Fibroblast of skin of abdomen (primary cell): ENCODE measurements around the gene RYR1.

ENCODE experiments used
- DNase-seq: peaks from one replicate; pipeline ENCODE4 v3.0.0-alpha.2; 2013

The RYR1 gene

GRCh38 chr19:38429055-38429810, 4.3 kb upstream of the RYR1 start:
- DNase-seq: no peak

GRCh38 chr19:38429811-38430156, 3.7 kb upstream of the RYR1 start:
- DNase-seq: no peak

GRCh38 chr19:38430931-38431330, 2.6 kb upstream of the RYR1 start:
- DNase-seq: no peak

GRCh38 chr19:38434549-38435051, 1.1 kb downstream of the RYR1 start:
- no peak for DNase-seq

- no peak for DNase-seq
These were observed 3.8 kb downstream of the RYR1 start for GRCh38 chr19:38437295-38437694.

GRCh38 chr19:38437917-38438316, 4.4 kb downstream of the RYR1 start:
- DNase-seq: no peak

- DNase-seq: no peak
These were observed 7.1 kb downstream of the RYR1 start for GRCh38 chr19:38440592-38440991.

- no peak for DNase-seq
These were observed 8.3 kb downstream of the RYR1 start for GRCh38 chr19:38441657-38442348.

GRCh38 chr19:38442736-38443135, 9.2 kb downstream of the RYR1 start:
- DNase-seq: no peak

GRCh38 chr19:38443458-38443999, 10.0 kb downstream of the RYR1 start:
- no peak for DNase-seq

GRCh38 chr19:38444026-38444425, 10.5 kb downstream of the RYR1 start:
- DNase-seq: no peak

- DNase-seq: no peak
These were observed 11.9 kb downstream of the RYR1 start for GRCh38 chr19:38445362-38445761.

- no peak for DNase-seq
These were observed 14.7 kb downstream of the RYR1 start for GRCh38 chr19:38448225-38448624.

GRCh38 chr19:38449518-38449917, 16.0 kb downstream of the RYR1 start:
- DNase-seq: no peak

- no peak for DNase-seq
These were observed 17.5 kb downstream of the RYR1 start for GRCh38 chr19:38451036-38451435.

GRCh38 chr19:38451629-38452028, 18.1 kb downstream of the RYR1 start:
- DNase-seq: no peak

GRCh38 chr19:38452430-38453366, 19.2 kb downstream of the RYR1 start:
- DNase-seq: no peak

GRCh38 chr19:38453596-38453995, 20.1 kb downstream of the RYR1 start:
- DNase-seq: no peak

- DNase-seq: no peak
These were observed 21.5 kb downstream of the RYR1 start for GRCh38 chr19:38455031-38455430.

GRCh38 chr19:38457202-38457601, 23.7 kb downstream of the RYR1 start:
- DNase-seq: no peak

- no peak for DNase-seq
These were observed 24.4 kb downstream of the RYR1 start for GRCh38 chr19:38457690-38458405.

GRCh38 chr19:38458991-38459390, 25.5 kb downstream of the RYR1 start:
- DNase-seq: no peak
